Stimulated activated CD4-positive, alpha-beta T cell treated with anti-CD3 and anti-CD28 coated beads, Interleukin-2, amount 100 ng/mL, for 4 hours (primary cell): ENCODE data around the gene RAD50.
"Not testable (repeated sequence)": the region's sequence is repeated elsewhere in the genome, so short reads cannot be mapped to it uniquely, and the experiment has no call there.

Source experiments
- DNase-seq: peaks from one replicate; pipeline ENCODE4 v3.0.0-alpha.2; 2020; ENCODE audit warnings: low read depth

The RAD50 gene

GRCh38 chr5:132675936-132676689 is 119.3 kb downstream of the RAD50 start:
- no peak for DNase-seq

- no peak for DNase-seq
These were observed 120.4 kb downstream of the RAD50 start for GRCh38 chr5:132677191-132677590.

GRCh38 chr5:132677682-132678400 is 121.1 kb downstream of the RAD50 start:
- no peak for DNase-seq

- DNase-seq: no peak
These were observed 122.0 kb downstream of the RAD50 start for GRCh38 chr5:132678735-132679134.

- no peak for DNase-seq
These were observed 122.4 kb downstream of the RAD50 start for GRCh38 chr5:132679166-132679565.

GRCh38 chr5:132679717-132680380 is 123.1 kb downstream of the RAD50 start:
- no peak for DNase-seq

GRCh38 chr5:132680780-132681475 is 124.2 kb downstream of the RAD50 start:
- no peak for DNase-seq

- DNase-seq: no peak
These were observed 124.7 kb downstream of the RAD50 start for GRCh38 chr5:132681476-132681831.

GRCh38 chr5:132681983-132682382 is 125.2 kb downstream of the RAD50 start:
- DNase-seq: no peak

GRCh38 chr5:132684491-132684890 is 127.7 kb downstream of the RAD50 start:
- DNase-seq: no peak

GRCh38 chr5:132684922-132685720 is 128.3 kb downstream of the RAD50 start:
- no peak for DNase-seq

GRCh38 chr5:132686193-132686592 is 129.4 kb downstream of the RAD50 start:
- DNase-seq: no peak

- DNase-seq: no peak
These were observed 131.2 kb downstream of the RAD50 start for GRCh38 chr5:132687995-132688394.

GRCh38 chr5:132688536-132689339 is 132.0 kb downstream of the RAD50 start:
- no peak for DNase-seq

GRCh38 chr5:132689513-132689912 is 132.7 kb downstream of the RAD50 start:
- no peak for DNase-seq

GRCh38 chr5:132690156-132690555 is 133.4 kb downstream of the RAD50 start:
- no peak for DNase-seq

- not testable (repeated sequence) for DNase-seq
These were observed 135.2 kb downstream of the RAD50 start for GRCh38 chr5:132691755-132692631.

- no peak for DNase-seq
These were observed 135.8 kb downstream of the RAD50 start for GRCh38 chr5:132692632-132692967.
